ENCODE measurements around the gene MEG3. TPM values are rescaled to one million over a fixed set of nuclear protein-coding genes. Genes with fewer than 3 reads are reported as not detected.
"Not testable (repeated sequence)": the region's sequence is repeated elsewhere in the genome, so short reads cannot be mapped to it uniquely, and the experiment has no call there.

The MEG3 gene
- total RNA-seq, 1 experiment from 2014 or later = not detected

DNA sequence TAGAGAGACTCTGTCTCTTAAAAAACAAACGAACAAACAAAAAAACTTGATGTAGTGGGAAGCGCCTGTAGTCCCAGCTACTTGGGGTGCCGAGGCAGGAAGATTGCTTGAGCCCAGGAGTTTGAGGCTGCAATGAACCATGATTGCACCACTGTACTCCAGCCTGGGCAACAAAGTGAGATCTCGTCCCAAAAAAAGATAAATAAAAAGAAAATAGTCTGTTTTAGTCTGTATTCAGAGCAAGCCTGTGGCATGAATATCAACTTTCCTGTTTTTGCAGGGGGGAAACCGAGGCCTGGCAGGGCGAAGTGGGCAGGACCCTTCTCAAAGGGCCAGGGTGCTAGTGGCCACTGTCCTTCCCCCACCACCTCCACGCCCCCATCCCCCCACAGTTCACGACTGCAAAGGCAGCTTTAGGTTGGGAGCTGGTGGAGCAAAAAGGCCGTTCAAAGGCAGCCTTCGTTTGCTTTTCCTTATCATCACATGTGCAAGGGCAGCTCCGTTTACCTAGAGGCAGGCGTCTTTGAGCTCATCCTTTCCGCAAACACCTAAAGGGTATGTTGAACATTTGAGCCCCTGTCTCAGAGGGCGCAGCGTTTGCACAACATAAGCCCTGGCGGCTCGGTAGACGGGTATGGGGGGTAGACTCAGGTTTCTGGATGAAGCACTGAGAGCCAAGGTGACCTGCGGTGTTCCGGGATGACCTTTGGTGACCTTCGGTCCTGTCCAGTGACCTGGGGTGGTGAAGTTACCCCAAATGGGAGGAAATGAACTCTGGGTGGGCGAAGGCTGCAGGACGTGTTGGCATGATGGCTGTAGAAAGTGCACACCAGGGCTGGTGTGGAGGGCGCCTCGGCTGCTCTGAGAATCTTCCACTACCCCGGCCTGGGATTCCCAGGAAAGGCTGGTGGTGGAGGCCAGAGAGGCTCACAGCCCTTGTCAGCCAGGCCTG is 8.7 kb upstream of the MEG3 start:
- H3K9me3 Mint-ChIP-seq (ENCODE audit: low read depth, unreplicated experiment) = no peaks in the 10 kb centered on the region
- H3K4me1 Mint-ChIP-seq (ENCODE audit: low read depth, unreplicated experiment) = no peaks in the 10 kb centered on the region
- no peak overlapping the region for H3K4me3 Mint-ChIP-seq (ENCODE audit: low read depth, unreplicated experiment)
- CTCF ChIA-PET = no interaction called here
- BruUV-seq (replicated peaks) = no TSS peak
- H3K27me3 Mint-ChIP-seq (ENCODE audit: unreplicated experiment) = peaks cover 15% of the 10 kb centered on the region
- no peaks in the 10 kb centered on the region for H3K36me3 Mint-ChIP-seq (ENCODE audit: insufficient read depth, unreplicated experiment)
- no peak overlapping the region for H3K27ac Mint-ChIP-seq (ENCODE audit: unreplicated experiment)
- TF ChIP-seq, protein P1, sequence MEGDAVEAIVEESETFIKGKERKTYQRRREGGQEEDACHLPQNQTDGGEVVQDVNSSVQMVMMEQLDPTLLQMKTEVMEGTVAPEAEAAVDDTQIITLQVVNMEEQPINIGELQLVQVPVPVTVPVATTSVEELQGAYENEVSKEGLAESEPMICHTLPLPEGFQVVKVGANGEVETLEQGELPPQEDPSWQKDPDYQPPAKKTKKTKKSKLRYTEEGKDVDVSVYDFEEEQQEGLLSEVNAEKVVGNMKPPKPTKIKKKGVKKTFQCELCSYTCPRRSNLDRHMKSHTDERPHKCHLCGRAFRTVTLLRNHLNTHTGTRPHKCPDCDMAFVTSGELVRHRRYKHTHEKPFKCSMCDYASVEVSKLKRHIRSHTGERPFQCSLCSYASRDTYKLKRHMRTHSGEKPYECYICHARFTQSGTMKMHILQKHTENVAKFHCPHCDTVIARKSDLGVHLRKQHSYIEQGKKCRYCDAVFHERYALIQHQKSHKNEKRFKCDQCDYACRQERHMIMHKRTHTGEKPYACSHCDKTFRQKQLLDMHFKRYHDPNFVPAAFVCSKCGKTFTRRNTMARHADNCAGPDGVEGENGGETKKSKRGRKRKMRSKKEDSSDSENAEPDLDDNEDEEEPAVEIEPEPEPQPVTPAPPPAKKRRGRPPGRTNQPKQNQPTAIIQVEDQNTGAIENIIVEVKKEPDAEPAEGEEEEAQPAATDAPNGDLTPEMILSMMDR (IDR thresholded peaks at IDR 0.05; ENCODE audit: unreplicated experiment) = no peak
- no peak for DNase-seq
- intact Hi-C loops (cut with micrococcal nuclease; ENCODE audit: unreplicated experiment) = no loop called here

DNA sequence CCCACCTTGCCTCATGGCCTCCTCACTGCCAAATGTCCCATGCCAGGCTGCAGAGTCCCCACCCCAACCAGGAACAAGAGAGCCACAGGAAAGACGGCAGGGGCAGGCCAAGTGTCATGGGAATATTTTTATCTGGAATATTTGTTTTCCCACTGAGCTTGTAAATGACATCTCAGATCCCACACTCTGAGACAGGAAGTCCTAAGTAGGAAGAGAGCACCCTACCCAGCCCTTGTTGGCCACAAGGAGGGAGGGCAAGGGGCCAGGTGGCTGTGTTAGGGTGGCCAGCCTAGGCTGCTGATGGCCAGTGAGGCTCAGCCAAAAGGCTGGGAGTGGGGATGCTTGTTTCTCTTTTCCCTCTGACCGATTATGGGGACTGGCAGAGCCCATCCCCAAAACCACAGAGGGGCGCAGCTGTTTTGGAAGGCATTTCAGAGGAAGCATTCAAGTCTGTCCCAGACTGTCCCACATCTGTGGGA is 7.7 kb upstream of the MEG3 start:
- BruUV-seq (replicated peaks) = no TSS peak
- peaks cover 9% of the 10 kb centered on the region for H3K27me3 Mint-ChIP-seq (ENCODE audit: unreplicated experiment)
- intact Hi-C loops (cut with micrococcal nuclease; ENCODE audit: unreplicated experiment) = no loop called here
- no peak for DNase-seq
- no peak overlapping the region for H3K4me3 Mint-ChIP-seq (ENCODE audit: low read depth, unreplicated experiment)
- H3K4me1 Mint-ChIP-seq (ENCODE audit: low read depth, unreplicated experiment) = no peaks in the 10 kb centered on the region
- no peaks in the 10 kb centered on the region for H3K9me3 Mint-ChIP-seq (ENCODE audit: low read depth, unreplicated experiment)
- H3K27ac Mint-ChIP-seq (ENCODE audit: unreplicated experiment) = no peak overlapping the region
- CTCF ChIA-PET = no interaction called here
- TF ChIP-seq, protein P1 (IDR thresholded peaks at IDR 0.05; ENCODE audit: unreplicated experiment) = no peak
- no peaks in the 10 kb centered on the region for H3K36me3 Mint-ChIP-seq (ENCODE audit: insufficient read depth, unreplicated experiment)

DNA sequence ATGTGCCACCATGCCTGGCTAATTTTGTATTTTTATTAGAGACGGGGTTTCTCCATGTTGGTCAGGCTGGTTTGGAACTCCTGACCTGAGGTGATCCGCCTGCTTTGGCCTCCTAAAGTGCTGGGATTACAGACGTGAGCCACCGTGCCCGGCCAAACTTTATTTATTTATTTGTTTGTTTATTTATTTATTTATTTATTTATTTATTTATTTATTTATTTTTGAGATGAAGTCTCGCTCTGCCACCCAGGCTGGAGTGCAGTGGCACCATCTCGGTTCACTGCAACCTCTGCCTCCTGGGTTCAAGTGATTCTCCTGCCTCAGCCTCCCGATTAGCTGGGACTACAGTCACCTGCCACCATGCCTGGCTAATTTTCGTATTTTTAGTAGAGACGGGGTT is 7.0 kb upstream of the MEG3 start:
- CTCF ChIA-PET; H3K9me3 Mint-ChIP-seq (ENCODE audit: low read depth, unreplicated experiment); H3K36me3 Mint-ChIP-seq (ENCODE audit: insufficient read depth, unreplicated experiment); H3K4me1 Mint-ChIP-seq (ENCODE audit: low read depth, unreplicated experiment); intact Hi-C loops (cut with micrococcal nuclease; ENCODE audit: unreplicated experiment); H3K4me3 Mint-ChIP-seq (ENCODE audit: low read depth, unreplicated experiment); H3K27me3 Mint-ChIP-seq (ENCODE audit: unreplicated experiment); H3K27ac Mint-ChIP-seq (ENCODE audit: unreplicated experiment); DNase-seq; BruUV-seq (replicated peaks): not testable (repeated sequence)

DNA sequence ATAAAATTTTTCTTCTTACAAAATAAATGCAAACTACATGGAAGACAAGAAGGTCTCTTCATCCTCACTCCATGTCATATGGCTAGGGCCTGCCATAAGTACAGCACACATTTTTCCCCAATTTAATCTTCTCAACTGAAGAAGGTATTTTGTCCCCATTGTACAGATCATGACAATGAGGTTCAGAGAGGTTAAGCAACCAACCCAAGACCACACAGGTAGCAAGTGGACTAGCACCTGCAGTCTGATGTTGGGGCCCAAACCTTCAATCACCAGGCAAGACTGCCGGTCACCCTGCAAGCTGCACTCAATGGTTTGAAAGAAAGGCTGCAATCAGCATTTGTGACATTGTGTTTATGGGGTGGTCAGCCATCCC is 6.5 kb upstream of the MEG3 start:
- no peaks in the 10 kb centered on the region for H3K9me3 Mint-ChIP-seq (ENCODE audit: low read depth, unreplicated experiment)
- H3K4me3 Mint-ChIP-seq (ENCODE audit: low read depth, unreplicated experiment) = no peak overlapping the region
- no peaks in the 10 kb centered on the region for H3K4me1 Mint-ChIP-seq (ENCODE audit: low read depth, unreplicated experiment)
- TF ChIP-seq, protein P1 (IDR thresholded peaks at IDR 0.05; ENCODE audit: unreplicated experiment) = no peak
- H3K27me3 Mint-ChIP-seq (ENCODE audit: unreplicated experiment) = no peaks in the 10 kb centered on the region
- no peaks in the 10 kb centered on the region for H3K36me3 Mint-ChIP-seq (ENCODE audit: insufficient read depth, unreplicated experiment)
- H3K27ac Mint-ChIP-seq (ENCODE audit: unreplicated experiment) = no peak overlapping the region
- BruUV-seq (replicated peaks) = no TSS peak
- DNase-seq = no peak
- intact Hi-C loops (cut with micrococcal nuclease; ENCODE audit: unreplicated experiment) = no loop called here
- CTCF ChIA-PET = no interaction called here

Data from Calu3 (cell line).